WTC11 (cell line): ENCODE data around the gene GALP.

Source experiments
- CBFB ChIP-seq: sonication (generic); formaldehyde crosslinking; IDR thresholded peaks from 2 replicates; pipeline ENCODE4 v1.8.1; 2022; ENCODE audit warnings: mild to moderate bottlenecking, low read depth, missing genetic modification reagents
- CREB1 ChIP-seq: sonication (generic); formaldehyde crosslinking; IDR thresholded peaks from 2 replicates; pipeline ENCODE4 v1.8.0; 2023; ENCODE audit warnings: mild to moderate bottlenecking, missing genetic modification reagents
- CREM ChIP-seq: sonication (generic); formaldehyde crosslinking; IDR thresholded peaks from 2 replicates; pipeline ENCODE4 v1.8.1; 2022; ENCODE audit warnings: mild to moderate bottlenecking, missing genetic modification reagents, moderate library complexity
- ELF4 ChIP-seq: sonication (generic); formaldehyde crosslinking; IDR thresholded peaks from 2 replicates; pipeline ENCODE4 v1.8.1; 2022; ENCODE audit warnings: low read depth, mild to moderate bottlenecking, moderate library complexity, missing genetic modification reagents
- FOXP1 ChIP-seq: sonication (generic); formaldehyde crosslinking; IDR thresholded peaks from 2 replicates; pipeline ENCODE4 v1.8.0; 2022; ENCODE audit warnings: missing genetic modification reagents, mild to moderate bottlenecking, moderate library complexity, borderline replicate concordance
- FOXP4 ChIP-seq: sonication (generic); formaldehyde crosslinking; IDR thresholded peaks from 2 replicates; pipeline ENCODE4 v1.8.0; 2022; ENCODE audit warnings: mild to moderate bottlenecking, missing genetic modification reagents
- JUN ChIP-seq: sonication (generic); formaldehyde crosslinking; IDR thresholded peaks from 2 replicates; pipeline ENCODE4 v1.8.0; 2023; ENCODE audit warnings: mild to moderate bottlenecking, missing genetic modification reagents
- NFE2L1 ChIP-seq: sonication (generic); formaldehyde crosslinking; IDR thresholded peaks from 2 replicates; pipeline ENCODE4 v1.8.1; 2023; ENCODE audit warnings: missing genetic modification reagents
- NFYB ChIP-seq: sonication (generic); formaldehyde crosslinking; conservative IDR thresholded peaks from 2 replicates; pipeline ENCODE4 v1.8.0; 2022; ENCODE audit warnings: low read depth, missing genetic modification reagents
- NR1H2 ChIP-seq: sonication (generic); formaldehyde crosslinking; IDR thresholded peaks from 2 replicates; pipeline ENCODE4 v1.9.0; 2021; ENCODE audit warnings: mild to moderate bottlenecking, moderate library complexity, missing genetic modification reagents
- PREB ChIP-seq: sonication (generic); formaldehyde crosslinking; IDR thresholded peaks from 2 replicates; pipeline ENCODE4 v1.8.1; 2022; ENCODE audit warnings: mild to moderate bottlenecking, missing genetic modification reagents, moderate library complexity, borderline replicate concordance
- RELA ChIP-seq: sonication (generic); formaldehyde crosslinking; IDR thresholded peaks from 2 replicates; pipeline ENCODE4 v1.8.1; 2022; ENCODE audit warnings: missing genetic modification reagents, mild to moderate bottlenecking, borderline replicate concordance
- TF ChIP-seq, protein P1 (sequence below): fragments of 200-600 bp; IDR thresholded peaks from 2 replicates; pipeline ENCODE4 v1.8.0; 2022; ENCODE audit warnings: antibody characterized with exemption

GRCh38 chr19:56163097-56163496 lies 12.7 kb upstream of the GALP start:
- TF ChIP-seq, protein P1, sequence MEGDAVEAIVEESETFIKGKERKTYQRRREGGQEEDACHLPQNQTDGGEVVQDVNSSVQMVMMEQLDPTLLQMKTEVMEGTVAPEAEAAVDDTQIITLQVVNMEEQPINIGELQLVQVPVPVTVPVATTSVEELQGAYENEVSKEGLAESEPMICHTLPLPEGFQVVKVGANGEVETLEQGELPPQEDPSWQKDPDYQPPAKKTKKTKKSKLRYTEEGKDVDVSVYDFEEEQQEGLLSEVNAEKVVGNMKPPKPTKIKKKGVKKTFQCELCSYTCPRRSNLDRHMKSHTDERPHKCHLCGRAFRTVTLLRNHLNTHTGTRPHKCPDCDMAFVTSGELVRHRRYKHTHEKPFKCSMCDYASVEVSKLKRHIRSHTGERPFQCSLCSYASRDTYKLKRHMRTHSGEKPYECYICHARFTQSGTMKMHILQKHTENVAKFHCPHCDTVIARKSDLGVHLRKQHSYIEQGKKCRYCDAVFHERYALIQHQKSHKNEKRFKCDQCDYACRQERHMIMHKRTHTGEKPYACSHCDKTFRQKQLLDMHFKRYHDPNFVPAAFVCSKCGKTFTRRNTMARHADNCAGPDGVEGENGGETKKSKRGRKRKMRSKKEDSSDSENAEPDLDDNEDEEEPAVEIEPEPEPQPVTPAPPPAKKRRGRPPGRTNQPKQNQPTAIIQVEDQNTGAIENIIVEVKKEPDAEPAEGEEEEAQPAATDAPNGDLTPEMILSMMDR, result no peak
- TF ChIP-seq NR1H2 (CRISPR knock-in tag) (no peak), CBFB (CRISPR knock-in tag) (no peak), PREB (CRISPR knock-in tag) (no peak), FOXP1 (CRISPR knock-in tag) (no peak), RELA (CRISPR knock-in tag) (no peak), JUN (CRISPR knock-in tag) (no peak), CREM (CRISPR knock-in tag) (no peak), NFE2L1 (CRISPR knock-in tag) (no peak), NFYB (no peak), FOXP4 (CRISPR knock-in tag) (no peak), ELF4 (no peak), CREB1 (CRISPR knock-in tag) (no peak)
